ENCODE data around the gene SEC31B.

DNA sequence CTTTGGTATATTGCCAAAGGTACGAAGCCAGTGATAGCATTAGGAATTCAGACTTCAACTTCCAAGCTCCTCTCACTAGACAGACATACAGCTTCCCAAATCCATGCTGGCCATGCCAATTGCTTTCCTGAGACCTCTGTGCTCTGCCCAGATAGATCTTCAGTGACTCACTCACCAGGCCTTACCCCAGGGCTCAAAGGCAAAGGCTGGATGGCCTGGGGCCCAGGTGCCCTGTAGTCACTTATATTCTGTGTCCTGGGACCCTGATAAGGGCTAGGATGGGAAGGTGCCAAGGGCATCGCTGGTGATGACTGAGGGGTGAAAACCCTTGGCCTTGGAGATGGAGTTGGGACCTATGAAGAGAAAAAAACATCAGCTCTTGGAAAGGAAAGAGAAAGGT, 29.1 kb downstream of the SEC31B start:
- TF ChIP-seq, protein P1, sequence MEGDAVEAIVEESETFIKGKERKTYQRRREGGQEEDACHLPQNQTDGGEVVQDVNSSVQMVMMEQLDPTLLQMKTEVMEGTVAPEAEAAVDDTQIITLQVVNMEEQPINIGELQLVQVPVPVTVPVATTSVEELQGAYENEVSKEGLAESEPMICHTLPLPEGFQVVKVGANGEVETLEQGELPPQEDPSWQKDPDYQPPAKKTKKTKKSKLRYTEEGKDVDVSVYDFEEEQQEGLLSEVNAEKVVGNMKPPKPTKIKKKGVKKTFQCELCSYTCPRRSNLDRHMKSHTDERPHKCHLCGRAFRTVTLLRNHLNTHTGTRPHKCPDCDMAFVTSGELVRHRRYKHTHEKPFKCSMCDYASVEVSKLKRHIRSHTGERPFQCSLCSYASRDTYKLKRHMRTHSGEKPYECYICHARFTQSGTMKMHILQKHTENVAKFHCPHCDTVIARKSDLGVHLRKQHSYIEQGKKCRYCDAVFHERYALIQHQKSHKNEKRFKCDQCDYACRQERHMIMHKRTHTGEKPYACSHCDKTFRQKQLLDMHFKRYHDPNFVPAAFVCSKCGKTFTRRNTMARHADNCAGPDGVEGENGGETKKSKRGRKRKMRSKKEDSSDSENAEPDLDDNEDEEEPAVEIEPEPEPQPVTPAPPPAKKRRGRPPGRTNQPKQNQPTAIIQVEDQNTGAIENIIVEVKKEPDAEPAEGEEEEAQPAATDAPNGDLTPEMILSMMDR (IDR thresholded peaks at IDR 0.05) = no peak
- no peak for TF ChIP-seq POLR2A (IDR thresholded peaks at IDR 0.05)

Measured in lower leg skin (tissue), 3 donors.